K562 (cell line): ENCODE measurements around the gene DNPEP. TPM values are rescaled to one million over a fixed set of nuclear protein-coding genes. Genes with fewer than 3 reads are reported as not detected.
A peak's percentile ranks its signal among the peaks of the same experiment; 100 is the strongest.

Source experiments
- ATAC-seq: fragments of 200-7000 bp; cut with Tn5 transposase; 3 replicates; pipeline ENCODE4 v1.9.1; 2020; ENCODE audit warnings: moderate library complexity
- BruUV-seq: library from RNA; stranded (reverse); fragments of 400-500 nt; replicated peaks from 2 replicates; lab custom pipeline; 2021; lab: Mats Ljungman, UMichigan
- CTCF ChIA-PET: fragments of 300-600 bp; formaldehyde crosslinking; extraction: SDS; loops from one replicate; lab custom pipeline; 2021; ENCODE audit warnings: low intra/inter-chr PET ratio; lab: Yijun Ruan, JAX
- POLR2A ChIA-PET: fragments of 300-600, 350-650 bp; sonication (Branson Sonifier 250); formaldehyde crosslinking; extraction: SDS; loops from one replicate; lab custom pipeline; 2021; ENCODE audit warnings: antibody characterized with exemption, inconsistent platforms; lab: Yijun Ruan, JAX
- DNase-seq, 4 experiments: peaks; one replicate each; pipeline versions ENCODE4 v3.0.0 to v3.0.0-alpha.2; 2011 to 2018; ENCODE audit warnings: low spot score in 3 of 4, mixed read lengths in 3 of 4; ENCODE audit errors: extremely low read depth in 1 of 4
- FAIRE-seq: peaks from 2 replicates; lab custom pipeline; 2011; peaks lifted over from hg19 to GRCh38; lab: Jason Lieb, UNC
- H2AFZ ChIP-seq: 2 replicates; pipeline ENCODE4 v1.6.0; 2011; ENCODE audit warnings: low read depth, low read length, control low read depth, inconsistent platforms
- H3K27ac ChIP-seq: fragments of 200-600 bp; 3 replicates; pipeline ENCODE4 v1.8.0; 2011; ENCODE audit warnings: low read depth, mild to moderate bottlenecking, control low read depth, inconsistent platforms, low read length, moderate library complexity, mixed read lengths; ENCODE audit errors: extremely low read depth
- H3K27me3 ChIP-seq, 2 experiments: fragments of 300-600 bp in 1 of 2; 2 replicates in 1 of 2; 3 replicates in 1 of 2; pipeline versions ENCODE4 v1.6.0 to v1.8.0; 2011; ENCODE audit warnings: inconsistent platforms in 2 of 2, low read length in 2 of 2, mild to moderate bottlenecking in 1 of 2, mixed read lengths in 1 of 2, moderate library complexity in 1 of 2; ENCODE audit not compliant: control insufficient read depth in 2 of 2, insufficient read depth in 2 of 2
- H3K36me3 ChIP-seq: fragments of 300-600 bp; 3 replicates; pipeline ENCODE4 v1.8.0; 2011; ENCODE audit warnings: mild to moderate bottlenecking, low read length, inconsistent platforms; ENCODE audit not compliant: control insufficient read depth, insufficient read depth
- H3K4me1 ChIP-seq, 2 experiments: fragments of 200-600 bp in 1 of 2; replicated peaks in 1 of 2; 2 replicates in 1 of 2; 3 replicates in 1 of 2; pipeline versions ENCODE4 v1.5.1 to v1.8.0; 2011; ENCODE audit warnings: inconsistent platforms in 2 of 2, low read length in 2 of 2, mild to moderate bottlenecking in 1 of 2, mixed read lengths in 1 of 2, moderate library complexity in 1 of 2; ENCODE audit not compliant: control insufficient read depth in 2 of 2, insufficient read depth in 2 of 2
- H3K4me2 ChIP-seq: 2 replicates; pipeline ENCODE4 v1.6.1; 2011; ENCODE audit warnings: low read length, control low read depth, inconsistent platforms, mixed read lengths; ENCODE audit not compliant: insufficient read depth
- H3K4me3 ChIP-seq: fragments of 200-600 bp; sonication (generic), shearing (Covaris generic); 2 replicates; pipeline ENCODE4 v1.5.1; 2016; ENCODE audit warnings: control low read depth, inconsistent platforms
- H3K79me2 ChIP-seq: fragments of 200-600 bp; 3 replicates; pipeline ENCODE4 v1.8.0; 2011; ENCODE audit warnings: low read length, inconsistent platforms; ENCODE audit not compliant: control insufficient read depth, insufficient read depth
- H3K9ac ChIP-seq, 2 experiments: 2 replicates each; pipeline versions ENCODE4 v1.6.0 to v1.6.1; 2011; ENCODE audit warnings: low read depth in 2 of 2, low read length in 2 of 2, control low read depth in 1 of 2, inconsistent platforms in 1 of 2, mild to moderate bottlenecking in 1 of 2, mixed read lengths in 1 of 2; ENCODE audit not compliant: insufficient read depth in 1 of 2
- H3K9me1 ChIP-seq: one replicate; pipeline ENCODE4 v1.6.0; 2011; ENCODE audit warnings: inconsistent platforms, mild to moderate bottlenecking, low read length, moderate library complexity; ENCODE audit not compliant: control insufficient read depth, insufficient read depth
- H3K9me3 ChIP-seq: replicated peaks from 2 replicates; pipeline ENCODE4 v1.5.1; 2011; ENCODE audit warnings: low read depth, low read length, inconsistent platforms; ENCODE audit not compliant: control insufficient read depth, insufficient read depth
- H4K20me1 ChIP-seq: replicated peaks from 2 replicates; pipeline ENCODE4 v1.6.1; 2011; ENCODE audit warnings: low read length, inconsistent platforms, mixed read lengths; ENCODE audit not compliant: control insufficient read depth, insufficient read depth
- FOS ChIP-seq: IDR thresholded peaks from 3 replicates; pipeline ENCODE4 v1.6.1; 2011; ENCODE audit not compliant: insufficient read length; ENCODE audit errors: extremely low read depth
- HCFC1 ChIP-seq: IDR thresholded peaks from 2 replicates; pipeline ENCODE4 v1.6.1; 2012; ENCODE audit warnings: low read depth, low read length, improper control_type of control experiment
- IRF9 ChIP-seq: fragments of 450-650 bp; IDR thresholded peaks from 2 replicates; pipeline ENCODE4 v1.6.1; 2016; ENCODE audit warnings: missing biosample characterization, missing genetic modification characterization
- NFIC ChIP-seq: fragments of 450-650 bp; IDR thresholded peaks from 2 replicates; pipeline ENCODE4 v1.6.1; 2017; ENCODE audit warnings: mild to moderate bottlenecking, inconsistent platforms
- NFIX ChIP-seq: fragments of 250-450 bp; sonication (Bioruptor Pico); IDR thresholded peaks from 2 replicates; pipeline ENCODE4 v1.4.0; 2020; ENCODE audit warnings: low read depth, mild to moderate bottlenecking, moderate library complexity
- PML ChIP-seq: IDR thresholded peaks from 2 replicates; pipeline ENCODE4 v1.6.1; 2012; ENCODE audit warnings: low read length, inconsistent platforms
- POLR2B ChIP-seq: fragments of 450-650 bp; IDR thresholded peaks from 2 replicates; pipeline ENCODE4 v1.6.1; 2018; ENCODE audit warnings: low read depth; ENCODE audit not compliant: partially characterized antibody
- RBM22 ChIP-seq: fragments of 200-400 bp; formaldehyde crosslinking; IDR thresholded peaks from 2 replicates; pipeline ENCODE4 v1.6.1; 2018; ENCODE audit warnings: low read length, low read depth; ENCODE audit not compliant: poor library complexity, severe bottlenecking
- SETDB1 ChIP-seq: IDR thresholded peaks from one replicate; pipeline ENCODE4 v1.6.1; 2012; ENCODE audit warnings: low read length, control low read depth, inconsistent platforms
- ZKSCAN1 ChIP-seq: fragments of 150-350 bp; IDR thresholded peaks from 2 replicates; pipeline ENCODE4 v1.6.1; 2016; ENCODE audit warnings: low read depth, low read length
- ZNF830 ChIP-seq: fragments of 250-450 bp; sonication (Bioruptor Pico); IDR thresholded peaks from 2 replicates; pipeline ENCODE4 v1.5.0; 2021; ENCODE audit warnings: mild to moderate bottlenecking
- WGBS: fragments of 100-300 bp; shearing (Covaris generic); methylation state at CpG from one replicate; pipeline ENCODE4 v1.1.6; 2016; ENCODE audit warnings: low coverage, mixed read lengths; ENCODE audit not compliant: insufficient coverage; ENCODE audit errors: missing lambda C conversion rate; 5-methylcytosine and 5-hydroxymethylcytosine counted together
- in situ Hi-C: fragments of 300-500 bp; cut with MboI; formaldehyde crosslinking; loops from 4 replicates; pipeline ENCODE4 v1.15.0; 2018; ENCODE audit warnings: inconsistent platforms, mixed read lengths
- intact Hi-C: fragments of 100-400 bp; cut with micrococcal nuclease; formaldehyde crosslinking; loops from 2 replicates; pipeline ENCODE4 v1.14.2; 2022
- polyA plus RNA-seq, 8 experiments: library from polyadenylated mRNA; depleted of rRNA in 4 of 8; stranded (reverse) in 5 of 8; unstranded in 3 of 8; fragments of >200 nt; fragmentation: Nextera tagmentation in 2 of 8; fragmentation: Illumina TruSeq in 1 of 8; extraction: Ambion mirVana in 2 of 8; extraction: Trizol in 1 of 8; gene quantifications; 2 replicates each; pipeline versions ENCODE4 v1.2.1 to v1.2.3, GENCODE V29; 2011 to 2014; ENCODE audit warnings: inconsistent platforms in 1 of 8, missing spikeins in 1 of 8
- total RNA-seq, 7 experiments: library from RNA; depleted of rRNA in 6 of 7; stranded (reverse); fragments of >200 nt in 6 of 7; fragmentation: Illumina TruSeq in 2 of 7; extraction: Trizol in 2 of 7; gene quantifications; 2 replicates each; pipeline versions ENCODE4 v1.2.1 to v1.2.3, GENCODE V29; 2011 to 2021; ENCODE audit warnings: low replicate concordance in 1 of 7

DNPEP gene
- total and polyA plus RNA-seq, 9 of the 15 experiments (the other 6 are each of a cell fraction or from before 2014, with no cell fraction given): 34.6 to 71.4 (median 45.5) TPM

GRCh38 chr2:219423652-219424377 lies 36.1 kb upstream of the DNPEP start:
- Histone ChIP-seq H3K27me3 (no peaks in the 10 kb centered on the region), H3K9ac (peak overlapping the region in 1 of 2 experiments; percentile 26; a peak in 2 of 4 replicates), H3K9me3 (no peaks in the 10 kb centered on the region), H3K79me2 (no peaks in the 10 kb centered on the region), H2AFZ (no peak overlapping the region), H3K4me2 (no peak overlapping the region), H3K36me3 (no peaks in the 10 kb centered on the region), H4K20me1 (no peaks in the 10 kb centered on the region), H3K9me1 (no peaks in the 10 kb centered on the region), H3K4me3 (no peak overlapping the region), H3K4me1 (peaks cover 23 to 31% of the 10 kb centered on the region in 2 experiments), H3K27ac (no peak overlapping the region)
- BruUV-seq: no TSS peak
- FAIRE-seq (no peak), DNase-seq (no peak), ATAC-seq (no peak)
- 55% methylated on average over 12 of the region's 14 CpGs for WGBS
- ChIA-PET POLR2A (no interaction called here), CTCF (no interaction called here)
- TF ChIP-seq NFIX (CRISPR knock-in tag): peak; percentile 87
- no peak for TF ChIP-seq ZKSCAN1
- no peak for TF ChIP-seq FOS
- TF ChIP-seq POLR2B: no peak
- TF ChIP-seq NFIC: peak; percentile 95
- TF ChIP-seq ZNF830: no peak
- TF ChIP-seq RBM22: no peak
- TF ChIP-seq HCFC1: no peak
- no peak for TF ChIP-seq PML
- no peak for TF ChIP-seq SETDB1
- no peak for TF ChIP-seq IRF9
- in situ Hi-C loops: no loop called here
- intact Hi-C loops: no loop called here
